K562 (cell line): Measurements from ENCODE around the gene PBX2. TPM values are rescaled to one million over a fixed set of nuclear protein-coding genes. Genes with fewer than 3 reads are reported as not detected.

Experiments used
- CEBPZ ChIP-seq: fragments of 150-350 bp; IDR thresholded peaks from 2 replicates; pipeline ENCODE4 v1.6.1; 2014; ENCODE audit warnings: low read depth, mild to moderate bottlenecking, low read length, borderline replicate concordance
- CUX1 ChIP-seq: fragments of 200-800 bp; sonication (Bioruptor generic); IDR thresholded peaks from 2 replicates; pipeline ENCODE4 v1.6.1; 2016; ENCODE audit warnings: missing genetic modification characterization, missing compliant biosample characterization
- DEAF1 ChIP-seq: fragments of 450-650 bp; formaldehyde crosslinking; IDR thresholded peaks from 2 replicates; pipeline ENCODE4 v1.4.0; 2020; ENCODE audit warnings: mild to moderate bottlenecking, moderate library complexity
- HMGN3 ChIP-seq: IDR thresholded peaks from 2 replicates; pipeline ENCODE4 v1.6.1; 2011; ENCODE audit warnings: borderline replicate concordance, low read depth, mild to moderate bottlenecking, mixed read lengths, low read length; ENCODE audit not compliant: insufficient read length; ENCODE audit errors: extremely low read depth
- HNRNPL ChIP-seq: fragments of 200-400 bp; formaldehyde crosslinking; IDR thresholded peaks from 2 replicates; pipeline ENCODE4 v1.6.1; 2017; ENCODE audit warnings: low read depth, mild to moderate bottlenecking, low read length
- NRF1 ChIP-seq, 2 experiments: fragments of 450-650 bp; IDR thresholded peaks in 1 of 2; conservative IDR thresholded peaks in 1 of 2; 2 replicates each; pipeline ENCODE4 v1.6.1; 2014; ENCODE audit warnings: mild to moderate bottlenecking in 2 of 2
- POLR2G ChIP-seq: fragments of 200-400 bp; formaldehyde crosslinking; IDR thresholded peaks from 2 replicates; pipeline ENCODE4 v1.6.1; 2017; ENCODE audit warnings: low read depth, mild to moderate bottlenecking, antibody characterized with exemption, low read length, moderate library complexity
- PREB ChIP-seq: sonication (generic); formaldehyde crosslinking; IDR thresholded peaks from 2 replicates; pipeline ENCODE4 v1.8.1; 2023; ENCODE audit warnings: mild to moderate bottlenecking, missing genetic modification reagents
- PRPF4 ChIP-seq: fragments of 200-400 bp; formaldehyde crosslinking; IDR thresholded peaks from one replicate; pipeline ENCODE4 v1.6.1; 2017; ENCODE audit warnings: low read length, low read depth, mild to moderate bottlenecking; ENCODE audit not compliant: insufficient read depth, poor library complexity, severe bottlenecking
- SIN3A ChIP-seq, 2 experiments: fragments of 150-350 bp in 1 of 2; IDR thresholded peaks; 2 replicates each; pipeline ENCODE4 v1.6.1; 2011 to 2016; ENCODE audit warnings: borderline replicate concordance in 2 of 2, low read depth in 2 of 2, low read length in 2 of 2, mild to moderate bottlenecking in 2 of 2, moderate library complexity in 2 of 2; ENCODE audit not compliant: control insufficient read depth in 1 of 2
- STAG1 ChIP-seq: sonication (generic); formaldehyde crosslinking; IDR thresholded peaks from 2 replicates; pipeline ENCODE4 v1.5.0; 2020; ENCODE audit warnings: missing genetic modification reagents, borderline replicate concordance
- XRCC4 ChIP-seq: IDR thresholded peaks from one replicate; pipeline ENCODE4 v1.6.1; 2011; ENCODE audit not compliant: insufficient read depth, insufficient read length; ENCODE audit errors: extremely low read depth
- ZFX ChIP-seq: sonication (generic); formaldehyde crosslinking; IDR thresholded peaks from 2 replicates; pipeline ENCODE4 v1.8.0; 2022; ENCODE audit warnings: mild to moderate bottlenecking, missing genetic modification reagents, moderate library complexity
- ZNF217 ChIP-seq: sonication (generic); formaldehyde crosslinking; IDR thresholded peaks from 2 replicates; pipeline ENCODE4 v1.8.0; 2022; ENCODE audit warnings: mild to moderate bottlenecking, missing genetic modification reagents
- polyA plus RNA-seq, 8 experiments: library from polyadenylated mRNA; depleted of rRNA in 4 of 8; stranded (reverse) in 5 of 8; unstranded in 3 of 8; fragments of >200 nt; fragmentation: Nextera tagmentation in 2 of 8; fragmentation: Illumina TruSeq in 1 of 8; extraction: Ambion mirVana in 2 of 8; extraction: Trizol in 1 of 8; gene quantifications; 2 replicates each; pipeline versions ENCODE4 v1.2.1 to v1.2.3, GENCODE V29; 2011 to 2014; ENCODE audit warnings: inconsistent platforms in 1 of 8, missing spikeins in 1 of 8
- total RNA-seq, 7 experiments: library from RNA; depleted of rRNA in 6 of 7; stranded (reverse); fragments of >200 nt in 6 of 7; fragmentation: Illumina TruSeq in 2 of 7; extraction: Trizol in 2 of 7; gene quantifications; 2 replicates each; pipeline versions ENCODE4 v1.2.1 to v1.2.3, GENCODE V29; 2011 to 2021; ENCODE audit warnings: low replicate concordance in 1 of 7

PBX2 gene
- total and polyA plus RNA-seq, 9 of the 15 experiments (the other 6 are each of a cell fraction or from before 2014, with no cell fraction given): 1.9 to 134 (median 62.5) TPM

GRCh38 chr6:32154514-32155161 lies 35.4 kb downstream of the PBX2 start (continued):
- peak; percentile 32 to 78; a peak in 2 of 4 replicates for TF ChIP-seq SIN3A (IDR thresholded peaks at IDR 0.05; ENCODE audit: borderline replicate concordance in 2 of 2, control insufficient read depth in 1 of 2, low read depth in 2 of 2, low read length in 2 of 2)
- TF ChIP-seq STAG1 (CRISPR knock-in tag): no peak; the same call in none of the 2 replicates
- TF ChIP-seq PRPF4: no peak
- TF ChIP-seq DEAF1 (CRISPR knock-in tag): peak; percentile 74; the same call in 1 of the 2 replicates
- TF ChIP-seq CUX1 (CRISPR knock-in tag): no peak
- TF ChIP-seq PREB: no peak
- no peak for TF ChIP-seq XRCC4
- TF ChIP-seq NRF1 (conservative IDR thresholded peaks at IDR 0.05 in 1 of 2, IDR thresholded peaks at IDR 0.05 in 1 of 2): peak in 1 of 2 experiments; percentile 7; a peak in 2 of 4 replicates
- no peak for TF ChIP-seq HNRNPL
- peak; percentile 85 for TF ChIP-seq POLR2G
- TF ChIP-seq ZFX (CRISPR knock-in tag): no peak
- TF ChIP-seq HMGN3: peak; percentile 86
- TF ChIP-seq ZNF217 (CRISPR knock-in tag): no peak
- TF ChIP-seq CEBPZ: no peak
